ENCODE data around the gene TTC3. TPM values are rescaled to one million over a fixed set of nuclear protein-coding genes. Genes with fewer than 3 reads are reported as not detected.
A peak's percentile ranks its signal among the peaks of the same experiment; 100 is the strongest.

Gene TTC3
- total RNA-seq, 1 donor from 2014 or later: 60.9 TPM

DNA sequence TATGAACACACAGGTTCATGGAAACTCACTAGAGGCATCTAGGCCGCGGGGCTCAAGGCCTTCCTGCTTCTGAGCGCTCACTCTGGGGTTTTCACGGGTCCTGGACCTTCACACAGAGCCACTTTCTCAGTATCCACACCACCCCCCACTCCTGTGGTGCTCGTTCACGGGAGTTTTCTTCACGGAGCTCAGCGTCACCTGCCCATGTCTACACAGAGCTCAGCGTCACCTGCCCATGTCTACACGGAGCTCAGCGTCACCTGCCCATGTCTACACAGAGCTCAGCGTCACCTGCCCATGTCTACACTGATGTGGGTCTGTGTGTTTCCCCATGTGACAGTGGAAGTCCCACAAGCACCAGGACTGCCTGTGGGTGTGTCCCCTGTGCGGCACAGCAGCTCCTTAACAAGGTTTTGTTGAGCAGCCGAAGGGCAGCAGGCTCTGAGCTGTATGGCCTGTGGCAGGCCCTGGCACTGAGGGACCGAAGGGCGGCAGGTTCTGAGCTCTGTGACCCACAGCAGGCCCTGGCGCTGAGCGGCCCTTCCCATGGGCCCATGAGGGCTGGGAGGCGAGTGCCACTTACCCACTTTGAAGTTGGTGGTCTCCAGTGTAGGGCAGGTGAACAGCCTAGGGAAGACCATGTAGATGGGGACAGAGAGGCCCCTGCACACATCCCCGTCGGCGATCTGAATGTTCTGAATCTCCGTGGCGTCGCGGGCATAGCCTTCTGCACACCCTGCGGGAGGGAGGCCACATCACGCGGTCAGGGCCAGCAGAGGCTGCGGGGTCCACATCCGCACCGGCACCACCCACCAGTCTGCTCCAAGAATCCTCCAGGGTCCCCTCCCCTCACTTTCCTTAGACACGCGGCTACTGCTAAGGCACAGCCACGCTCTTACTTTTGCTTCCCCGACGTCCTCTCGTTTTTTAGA, 154.3 kb downstream of the TTC3 start:
- DNase-seq (ENCODE audit: low spot score): no peak
- Mint-ChIP-seq H3K27me3 (ENCODE audit: low read depth) (no peaks in the 10 kb centered on the region), H3K4me3 (ENCODE audit: low read depth) (no peak overlapping the region), H3K27ac (peak overlapping the region; percentile 57), H3K36me3 (ENCODE audit: low read depth) (peaks cover 79% of the 10 kb centered on the region), H3K4me1 (ENCODE audit: low read depth) (peaks cover 34% of the 10 kb centered on the region), H3K9me3 (no peaks in the 10 kb centered on the region)
- intact Hi-C loops (cut with micrococcal nuclease): loop anchor here (10.0 kb wide), 1 partner anchor 263 kb away; the partner anchor contains the start of gene HLCS

DNA sequence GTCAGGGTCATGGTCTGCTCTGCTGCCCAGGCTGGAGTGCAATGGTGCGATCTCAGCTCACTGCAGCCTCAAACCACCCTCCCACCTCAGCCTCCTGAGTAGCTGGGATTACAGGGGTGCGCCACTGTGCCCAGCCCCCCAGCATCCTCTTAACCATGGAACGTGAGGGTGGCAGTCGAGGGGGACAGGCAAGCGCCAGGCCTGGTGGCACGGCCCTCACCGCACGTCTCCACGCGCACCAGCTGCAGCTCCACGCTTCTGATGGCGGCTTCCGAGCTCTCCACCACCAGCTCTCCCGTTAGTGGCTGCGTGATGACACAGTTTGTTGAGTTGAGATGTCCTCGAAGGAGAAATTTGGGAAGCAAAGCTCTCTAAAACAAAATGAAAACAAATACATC, 154.9 kb downstream of the TTC3 start:
- no peaks in the 10 kb centered on the region for H3K27me3 Mint-ChIP-seq (ENCODE audit: low read depth)
- DNase-seq (ENCODE audit: low spot score): no peak
- peak overlapping the region; percentile 57 for H3K27ac Mint-ChIP-seq
- intact Hi-C loops (cut with micrococcal nuclease): loop anchor here (10.0 kb wide), 1 partner anchor 263 kb away; the partner anchor contains the start of gene HLCS
- H3K36me3 Mint-ChIP-seq (ENCODE audit: low read depth): peaks cover 80% of the 10 kb centered on the region
- H3K9me3 Mint-ChIP-seq: no peaks in the 10 kb centered on the region
- H3K4me1 Mint-ChIP-seq (ENCODE audit: low read depth): peaks cover 30% of the 10 kb centered on the region
- no peak overlapping the region for H3K4me3 Mint-ChIP-seq (ENCODE audit: low read depth)

DNA sequence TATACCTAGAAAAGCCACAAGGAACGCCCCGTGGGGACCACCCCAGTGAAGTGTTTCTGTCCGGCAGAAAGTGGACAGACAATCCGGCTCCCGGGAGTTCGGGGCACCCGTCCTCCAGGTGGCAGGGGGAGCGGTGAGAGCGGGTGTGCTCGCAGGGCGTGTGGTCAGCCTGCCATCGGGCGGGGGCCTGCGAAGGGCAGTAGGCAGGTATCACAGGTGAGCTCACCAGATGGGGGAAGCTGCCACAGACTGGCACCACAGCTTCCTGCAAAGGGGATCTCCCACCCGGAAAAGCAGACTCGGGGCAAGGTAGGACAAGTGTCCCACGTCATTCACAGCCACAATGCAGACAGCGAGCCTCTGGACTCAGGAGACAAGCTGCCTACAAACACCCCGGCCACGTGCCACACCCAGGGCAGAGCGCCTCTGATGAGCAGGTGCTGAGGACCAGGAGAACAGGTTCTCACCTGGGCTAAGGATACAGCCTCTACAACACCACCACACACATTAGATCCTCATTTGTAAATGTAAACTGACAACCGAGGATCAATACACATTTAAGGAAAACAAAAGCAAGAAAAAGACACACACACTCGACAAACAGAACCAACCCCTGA, 157.7 kb downstream of the TTC3 start:
- no peaks in the 10 kb centered on the region for H3K9me3 Mint-ChIP-seq
- peaks cover 67% of the 10 kb centered on the region for H3K36me3 Mint-ChIP-seq (ENCODE audit: low read depth)
- H3K4me3 Mint-ChIP-seq (ENCODE audit: low read depth): no peak overlapping the region
- DNase-seq (ENCODE audit: low spot score): no peak
- peak overlapping the region; percentile 3 for H3K27ac Mint-ChIP-seq
- intact Hi-C loops (cut with micrococcal nuclease): no loop called here
- peaks cover 10% of the 10 kb centered on the region for H3K4me1 Mint-ChIP-seq (ENCODE audit: low read depth)
- no peaks in the 10 kb centered on the region for H3K27me3 Mint-ChIP-seq (ENCODE audit: low read depth)

DNA sequence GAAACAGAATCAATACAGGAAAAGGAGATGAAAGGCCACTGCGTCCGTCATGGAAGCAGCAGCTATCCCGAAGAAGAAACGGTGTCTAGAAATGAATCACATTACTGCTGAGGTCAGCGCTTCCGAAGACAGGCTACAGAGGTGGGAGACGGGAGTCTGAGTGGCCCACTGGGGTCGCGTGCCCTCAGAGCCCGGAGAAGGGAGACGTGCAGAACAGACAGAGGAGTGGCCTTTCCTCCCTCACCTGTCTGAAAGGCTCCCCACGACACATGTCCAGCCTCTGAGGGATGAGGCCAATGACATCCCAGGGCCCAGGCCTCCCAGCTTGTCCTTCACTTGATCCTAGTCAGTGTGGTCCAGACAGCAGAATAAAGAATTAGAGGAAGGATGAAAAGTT, 158.2 kb downstream of the TTC3 start:
- no peak for DNase-seq (ENCODE audit: low spot score)
- no peaks in the 10 kb centered on the region for H3K27me3 Mint-ChIP-seq (ENCODE audit: low read depth)
- H3K4me3 Mint-ChIP-seq (ENCODE audit: low read depth): no peak overlapping the region
- H3K4me1 Mint-ChIP-seq (ENCODE audit: low read depth): peaks cover 6% of the 10 kb centered on the region
- peak overlapping the region; percentile 3 for H3K27ac Mint-ChIP-seq
- no peaks in the 10 kb centered on the region for H3K9me3 Mint-ChIP-seq
- intact Hi-C loops (cut with micrococcal nuclease): no loop called here
- H3K36me3 Mint-ChIP-seq (ENCODE audit: low read depth): peaks cover 66% of the 10 kb centered on the region

DNA sequence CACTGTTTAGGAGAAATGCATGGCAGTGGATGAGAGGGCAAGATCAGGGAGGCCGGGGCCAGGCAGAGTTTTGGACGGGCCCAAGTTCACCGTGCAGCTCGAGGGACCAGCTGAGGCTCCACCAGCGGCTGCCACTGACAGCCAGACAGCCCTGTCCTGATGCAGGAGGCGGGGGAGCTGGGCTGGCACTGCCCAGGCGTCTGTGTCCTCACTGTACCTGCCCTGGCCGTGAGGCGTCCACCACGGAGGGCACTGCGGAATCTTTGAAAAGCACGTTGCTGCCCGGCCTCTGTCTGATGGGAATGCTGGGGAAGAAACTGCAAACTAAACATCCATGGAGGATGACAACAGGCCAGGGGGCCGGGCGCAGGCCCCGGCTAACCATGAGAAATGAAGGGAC, 158.6 kb downstream of the TTC3 start:
- Mint-ChIP-seq H3K4me3 (ENCODE audit: low read depth) (no peak overlapping the region), H3K27ac (no peak overlapping the region), H3K4me1 (ENCODE audit: low read depth) (peaks cover 3% of the 10 kb centered on the region), H3K36me3 (ENCODE audit: low read depth) (peaks cover 65% of the 10 kb centered on the region), H3K27me3 (ENCODE audit: low read depth) (no peaks in the 10 kb centered on the region), H3K9me3 (no peaks in the 10 kb centered on the region)
- intact Hi-C loops (cut with micrococcal nuclease): no loop called here
- DNase-seq (ENCODE audit: low spot score): no peak

DNA sequence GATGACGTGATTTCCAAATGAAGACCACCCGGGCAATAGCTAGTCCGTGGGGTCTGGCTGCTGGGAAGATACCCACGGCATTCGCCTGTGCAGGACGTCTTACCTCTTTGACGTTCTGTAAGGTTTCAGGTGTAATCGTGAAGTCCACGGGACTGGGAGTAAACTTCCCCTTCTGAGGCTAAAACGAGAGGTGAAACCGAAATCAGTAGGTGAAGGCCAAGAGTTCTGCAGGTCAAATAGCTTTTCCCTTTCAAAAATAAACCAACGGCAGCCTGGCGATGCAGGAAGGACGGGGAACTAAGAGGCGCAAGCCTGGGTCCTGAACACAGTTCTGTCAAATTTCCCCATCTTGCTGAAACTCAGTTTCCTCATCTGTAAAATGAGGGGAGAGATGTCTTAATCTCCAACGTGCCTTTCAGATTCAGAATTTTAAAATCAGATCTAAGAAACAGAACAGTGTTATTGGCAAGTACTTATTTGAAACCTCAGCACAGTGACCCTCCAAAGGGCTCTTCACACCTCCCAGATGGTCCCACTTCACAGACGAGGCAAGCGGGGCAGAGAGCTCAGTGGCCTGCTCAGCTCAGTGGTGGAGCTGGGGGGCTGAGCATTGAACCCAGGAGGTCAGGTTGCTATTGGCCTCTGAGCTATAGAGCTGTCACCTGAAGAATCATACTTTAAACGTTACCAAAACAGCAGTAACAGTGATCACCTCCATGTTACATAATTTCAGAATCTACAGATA, 159.4 kb downstream of the TTC3 start:
- peaks cover 65% of the 10 kb centered on the region for H3K36me3 Mint-ChIP-seq (ENCODE audit: low read depth)
- intact Hi-C loops (cut with micrococcal nuclease): no loop called here
- DNase-seq (ENCODE audit: low spot score): no peak
- H3K9me3 Mint-ChIP-seq: no peaks in the 10 kb centered on the region
- H3K27ac Mint-ChIP-seq: no peak overlapping the region
- H3K4me3 Mint-ChIP-seq (ENCODE audit: low read depth): no peak overlapping the region
- H3K27me3 Mint-ChIP-seq (ENCODE audit: low read depth): no peaks in the 10 kb centered on the region
- peaks cover 10% of the 10 kb centered on the region for H3K4me1 Mint-ChIP-seq (ENCODE audit: low read depth)

DNA sequence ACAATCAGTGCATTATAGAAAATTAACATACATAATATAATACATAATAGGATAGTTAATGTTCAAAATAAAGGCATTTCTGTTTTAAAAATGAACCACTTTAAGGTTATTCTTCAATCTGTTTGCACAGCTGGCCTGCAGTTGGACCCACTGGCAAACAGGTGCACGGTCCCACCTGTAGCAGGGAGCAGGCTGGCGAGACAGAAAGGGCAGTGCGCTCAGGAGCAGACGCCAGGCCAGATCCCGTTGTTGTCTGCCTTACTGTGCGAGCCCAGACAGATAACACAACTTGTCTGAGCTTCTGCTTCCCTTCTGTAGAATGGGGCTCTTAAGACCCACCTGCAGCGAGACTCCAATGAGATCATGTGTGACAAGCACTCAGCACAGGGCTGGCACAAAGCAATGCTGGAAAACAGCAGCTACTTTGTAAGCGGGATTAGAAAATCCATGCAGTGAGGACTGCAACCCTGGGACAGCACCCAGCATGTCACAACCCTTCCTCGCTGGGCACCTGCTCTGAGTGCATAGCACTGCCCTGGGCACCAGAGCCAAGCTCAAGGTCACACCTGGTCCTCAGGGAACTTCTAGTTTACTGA, 160.6 kb downstream of the TTC3 start:
- intact Hi-C loops (cut with micrococcal nuclease): no loop called here
- H3K4me1 Mint-ChIP-seq (ENCODE audit: low read depth): peaks cover 22% of the 10 kb centered on the region
- H3K27ac Mint-ChIP-seq: no peak overlapping the region
- H3K27me3 Mint-ChIP-seq (ENCODE audit: low read depth): no peaks in the 10 kb centered on the region
- H3K36me3 Mint-ChIP-seq (ENCODE audit: low read depth): peaks cover 66% of the 10 kb centered on the region
- no peak for DNase-seq (ENCODE audit: low spot score)
- H3K9me3 Mint-ChIP-seq: no peaks in the 10 kb centered on the region
- no peak overlapping the region for H3K4me3 Mint-ChIP-seq (ENCODE audit: low read depth)

DNA sequence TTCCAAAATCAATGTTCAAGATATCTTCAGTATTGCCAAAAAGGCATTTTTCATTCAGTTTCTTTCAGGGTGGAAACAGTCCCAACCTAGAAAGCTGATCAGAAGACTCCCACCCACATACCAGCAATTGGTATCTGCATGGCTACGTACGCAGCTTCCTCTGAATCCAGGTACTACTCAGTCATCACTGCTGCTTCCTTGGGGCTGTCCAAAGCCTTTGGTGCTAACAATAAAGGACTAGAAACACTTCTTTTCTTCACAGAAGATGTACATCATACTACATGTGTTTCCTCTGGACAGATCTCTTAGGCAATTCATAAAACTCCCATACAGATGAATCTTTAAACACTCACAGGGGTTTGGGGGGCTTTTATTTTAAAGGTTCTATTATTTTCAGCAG, 164.3 kb downstream of the TTC3 start:
- Mint-ChIP-seq H3K4me1 (ENCODE audit: low read depth) (peaks cover 36% of the 10 kb centered on the region), H3K9me3 (no peaks in the 10 kb centered on the region), H3K4me3 (ENCODE audit: low read depth) (no peak overlapping the region), H3K27me3 (ENCODE audit: low read depth) (no peaks in the 10 kb centered on the region), H3K36me3 (ENCODE audit: low read depth) (peaks cover 71% of the 10 kb centered on the region), H3K27ac (peak overlapping the region; percentile 75)
- intact Hi-C loops (cut with micrococcal nuclease): no loop called here
- no peak for DNase-seq (ENCODE audit: low spot score)

DNA sequence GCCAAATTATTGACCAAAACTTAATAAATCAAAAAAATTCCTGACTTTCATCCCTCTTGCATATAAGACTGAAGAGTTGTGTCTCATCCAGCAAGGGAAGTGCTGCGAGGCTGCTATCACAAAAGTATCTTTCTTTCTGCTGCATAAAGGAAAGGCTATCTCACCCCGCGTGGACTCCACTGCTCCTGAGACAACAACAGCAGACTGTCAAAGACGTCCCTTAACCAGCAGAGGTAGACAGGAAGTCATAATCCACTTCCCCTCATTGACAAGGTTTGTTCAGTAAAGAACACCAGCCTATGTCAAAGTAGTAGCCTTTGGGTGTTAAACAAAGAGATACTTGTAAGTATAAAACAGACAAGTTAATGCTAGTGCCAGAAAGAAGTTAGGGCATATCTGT, 164.7 kb downstream of the TTC3 start:
- no peak for DNase-seq (ENCODE audit: low spot score)
- Mint-ChIP-seq H3K4me1 (ENCODE audit: low read depth) (peaks cover 39% of the 10 kb centered on the region), H3K27ac (peak overlapping the region; percentile 75), H3K4me3 (ENCODE audit: low read depth) (no peak overlapping the region), H3K9me3 (no peaks in the 10 kb centered on the region), H3K27me3 (ENCODE audit: low read depth) (no peaks in the 10 kb centered on the region), H3K36me3 (ENCODE audit: low read depth) (peaks cover 68% of the 10 kb centered on the region)
- intact Hi-C loops (cut with micrococcal nuclease): no loop called here

DNA sequence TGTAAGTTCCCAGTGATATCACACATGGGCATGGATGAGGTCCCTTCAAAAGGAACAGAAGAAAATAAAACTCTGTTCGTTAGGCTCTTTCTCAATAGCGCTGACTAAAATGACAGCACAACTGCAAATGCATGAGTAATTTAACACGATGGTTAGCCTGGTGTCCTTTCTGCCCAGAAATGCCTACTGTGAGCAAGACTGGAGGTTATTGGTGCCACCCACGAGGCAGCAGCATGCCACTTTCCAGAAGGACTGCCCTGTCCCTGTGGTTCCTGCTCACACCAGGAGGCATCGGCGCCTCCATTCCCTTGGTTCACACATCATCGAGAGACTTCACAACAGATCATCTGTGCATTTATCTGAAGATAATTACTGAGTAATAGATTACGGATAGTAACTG, 167.9 kb downstream of the TTC3 start:
- no peak for DNase-seq (ENCODE audit: low spot score)
- intact Hi-C loops (cut with micrococcal nuclease): no loop called here
- Mint-ChIP-seq H3K27me3 (ENCODE audit: low read depth) (no peaks in the 10 kb centered on the region), H3K9me3 (peaks cover 5% of the 10 kb centered on the region), H3K4me3 (ENCODE audit: low read depth) (no peak overlapping the region), H3K27ac (no peak overlapping the region), H3K36me3 (ENCODE audit: low read depth) (peaks cover 80% of the 10 kb centered on the region), H3K4me1 (ENCODE audit: low read depth) (peaks cover 71% of the 10 kb centered on the region)

DNA sequence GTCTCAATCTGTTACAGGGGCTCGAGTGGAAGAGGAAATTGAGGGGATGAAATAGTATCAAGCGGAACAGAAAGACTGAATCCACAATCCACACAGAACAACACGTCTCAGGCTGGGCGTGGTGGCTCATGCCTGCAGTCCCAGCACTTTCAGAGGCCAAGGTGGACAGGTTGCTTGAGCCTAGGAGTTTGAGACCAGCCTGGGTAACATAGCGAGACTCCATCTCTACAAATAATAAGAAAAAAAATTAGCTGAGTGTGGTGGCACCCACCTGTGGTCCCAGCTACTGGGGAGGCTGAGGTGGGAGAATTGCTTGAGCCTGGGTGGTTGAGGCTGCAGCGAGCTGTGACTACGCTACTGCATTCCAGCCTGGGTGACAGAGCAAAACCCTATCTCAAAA, 168.4 kb downstream of the TTC3 start:
- Mint-ChIP-seq H3K27me3 (ENCODE audit: low read depth) (no peaks in the 10 kb centered on the region), H3K4me1 (ENCODE audit: low read depth) (peaks cover 76% of the 10 kb centered on the region), H3K36me3 (ENCODE audit: low read depth) (peaks cover 81% of the 10 kb centered on the region), H3K9me3 (peaks cover 5% of the 10 kb centered on the region), H3K4me3 (ENCODE audit: low read depth) (no peak overlapping the region), H3K27ac (peak overlapping the region; percentile 10)
- no peak for DNase-seq (ENCODE audit: low spot score)
- intact Hi-C loops (cut with micrococcal nuclease): no loop called here

DNA sequence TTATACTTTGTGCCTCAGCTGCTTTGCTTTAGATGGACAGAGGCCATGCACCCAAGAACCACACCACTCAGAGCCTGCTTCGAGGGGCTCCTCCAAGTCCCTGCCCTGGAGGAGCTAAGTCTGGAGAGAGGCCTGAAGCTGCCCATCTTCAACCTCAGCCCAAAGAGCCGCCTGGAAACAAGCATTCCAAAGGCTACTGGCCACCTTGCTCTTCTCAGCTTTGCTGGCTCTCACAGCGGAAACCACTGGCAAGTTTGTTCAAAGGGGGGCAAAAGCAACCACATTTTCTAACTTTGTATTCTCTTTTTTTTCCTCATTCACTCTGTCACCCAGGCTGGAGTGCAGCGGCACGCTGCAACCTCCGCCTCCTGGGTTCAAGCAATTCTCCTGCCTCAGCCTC, 170.9 kb downstream of the TTC3 start:
- Mint-ChIP-seq H3K4me3 (ENCODE audit: low read depth) (peak overlapping the region; percentile 67), H3K27ac (peak overlapping the region; percentile 65), H3K9me3 (peaks cover 5% of the 10 kb centered on the region), H3K36me3 (ENCODE audit: low read depth) (peaks cover 68% of the 10 kb centered on the region), H3K27me3 (ENCODE audit: low read depth) (no peaks in the 10 kb centered on the region), H3K4me1 (ENCODE audit: low read depth) (peaks cover 66% of the 10 kb centered on the region)
- intact Hi-C loops (cut with micrococcal nuclease): no loop called here
- no peak for DNase-seq (ENCODE audit: low spot score)

Data from activated T-helper 2 cell treated with anti-CD3 and anti-CD28 coated beads, Interferon-gamma antibody, Interleukin-2, Interleukin-4, amounts not matched to agents 10 μg/mL and 5 μg/mL and 100 μg/mL, durations not matched to agents 14 hours and 24 hours and 36 hours (primary cell).